IPS-18c (cell line): ENCODE results near the gene SPACA7.

Experiments used
- H3K4me3 ChIP-seq: 2 replicates; pipeline ENCODE4 v1.7.0; 2013; ENCODE audit warnings: low read depth, mild to moderate bottlenecking, low read length, moderate library complexity; ENCODE audit not compliant: insufficient read depth
- H3K9me3 ChIP-seq: one replicate; pipeline ENCODE4 v1.6.1; 2013; ENCODE audit warnings: mild to moderate bottlenecking, low read length, moderate library complexity; ENCODE audit not compliant: control insufficient read depth, insufficient read depth

The SPACA7 gene

DNA sequence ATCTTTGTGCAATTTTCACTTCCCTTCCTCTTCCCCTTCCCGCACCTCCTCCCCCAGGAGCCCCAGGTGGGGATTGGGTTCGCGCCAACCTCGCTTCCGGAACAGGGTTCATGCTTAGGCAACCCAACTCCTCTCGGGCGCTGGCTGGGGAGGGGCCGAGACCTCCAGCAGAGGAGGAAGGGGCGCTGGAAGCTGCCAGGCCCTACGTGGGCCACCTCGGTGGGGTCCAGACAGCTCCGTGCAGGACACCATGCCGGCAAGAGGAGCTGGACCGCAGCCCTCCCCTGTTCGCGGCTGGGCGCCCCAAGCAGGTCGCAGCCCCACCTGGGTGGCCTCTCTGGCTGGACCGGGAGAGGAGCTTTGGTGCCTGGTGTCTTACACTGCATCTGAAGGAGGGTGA lies 91.1 kb downstream of the SPACA7 start:
- Histone ChIP-seq H3K9me3 (no peaks in the 10 kb centered on the region), H3K4me3 (no peak overlapping the region)

DNA sequence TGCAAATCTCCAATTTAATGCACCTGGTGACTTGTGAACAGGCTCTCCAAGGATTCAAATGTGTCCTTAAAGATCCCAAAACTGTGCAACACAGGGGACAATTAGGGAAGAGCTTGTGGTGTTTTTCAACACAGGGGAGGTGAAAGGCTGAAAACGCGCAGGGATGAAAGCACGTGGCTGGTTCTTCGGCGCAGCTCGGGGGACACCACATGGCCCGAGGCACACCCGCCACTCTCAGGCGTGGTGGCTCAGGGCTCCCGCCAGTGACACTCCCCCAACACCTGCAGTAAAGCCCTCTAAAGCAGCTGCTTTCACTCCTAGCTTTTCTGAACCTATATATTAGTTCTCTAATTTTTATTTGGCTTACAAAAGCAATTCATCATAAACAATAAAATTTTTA lies 91.9 kb downstream of the SPACA7 start:
- Histone ChIP-seq H3K4me3 (no peak overlapping the region), H3K9me3 (no peaks in the 10 kb centered on the region)

DNA sequence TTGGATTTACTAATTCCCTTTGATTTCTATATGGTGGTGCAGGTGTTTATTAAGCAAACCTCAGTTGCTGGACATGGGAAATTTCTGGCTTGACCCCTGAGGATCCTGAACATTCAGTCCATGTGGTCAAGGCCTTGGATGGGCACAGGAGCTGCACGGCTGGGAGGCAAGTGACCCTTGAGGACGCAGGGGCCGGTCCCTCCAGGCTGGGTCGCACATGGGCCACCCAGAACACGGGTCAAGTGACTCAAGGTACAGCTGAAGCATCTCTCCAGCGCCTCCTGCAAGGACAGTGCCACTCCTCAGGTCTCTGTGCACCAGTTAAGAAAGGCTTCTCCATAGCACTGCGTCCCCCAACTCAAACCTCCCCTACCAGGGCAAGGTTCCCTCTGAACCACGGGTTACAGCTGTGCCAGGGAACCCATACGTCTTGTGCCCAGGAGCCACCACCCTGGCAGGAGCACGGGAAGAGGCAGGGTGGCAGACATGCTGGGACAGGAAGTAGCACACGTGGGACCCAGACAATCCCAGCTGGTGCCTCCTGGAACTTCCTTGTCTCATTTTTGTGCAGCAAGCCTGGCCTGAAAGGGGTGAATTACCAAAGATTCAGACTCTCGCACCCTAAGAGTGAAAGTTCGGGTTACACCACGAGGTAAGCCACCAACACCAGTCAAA lies 93.1 kb downstream of the SPACA7 start:
- H3K9me3 ChIP-seq, result no peaks in the 10 kb centered on the region
- H3K4me3 ChIP-seq, result no peak overlapping the region

DNA sequence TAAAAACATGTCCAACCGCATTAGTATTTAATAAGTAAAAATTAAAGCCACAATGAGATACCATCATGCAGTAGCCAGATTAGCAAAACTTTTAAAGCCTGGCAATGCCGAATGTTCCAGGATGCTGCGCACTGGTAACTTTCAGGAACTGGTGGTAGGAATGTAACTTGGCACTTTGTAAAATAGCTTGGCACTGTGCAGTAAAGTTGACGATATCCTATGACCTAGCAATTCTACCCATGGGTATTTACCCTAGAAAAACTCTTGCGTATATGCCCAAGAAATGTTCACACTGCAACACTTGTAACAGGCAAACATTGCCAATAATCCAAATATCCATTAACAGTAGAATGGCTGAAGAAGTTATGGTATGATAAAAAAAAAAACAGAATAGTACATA lies 97.7 kb downstream of the SPACA7 start:
- Histone ChIP-seq H3K9me3 (no peaks in the 10 kb centered on the region), H3K4me3 (no peak overlapping the region)

DNA sequence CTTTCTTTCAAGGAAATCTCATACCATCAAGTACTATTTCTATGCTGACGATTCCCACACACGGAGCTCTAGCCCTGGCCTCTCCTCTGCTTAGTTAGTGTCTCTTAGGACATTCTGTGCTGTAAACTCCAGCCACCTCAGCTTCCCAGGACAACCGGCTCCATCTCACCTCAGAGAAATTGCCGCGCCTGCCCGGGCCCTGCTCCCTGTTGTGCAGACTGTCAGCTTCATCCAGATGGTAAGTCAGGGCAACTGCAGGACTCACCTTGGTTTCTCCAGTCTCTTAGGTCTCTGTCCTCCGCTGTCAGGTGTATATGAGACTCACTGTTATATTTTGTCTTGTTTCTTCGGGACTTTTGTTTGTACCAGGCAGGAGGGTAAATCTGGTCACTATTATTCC lies 98.7 kb downstream of the SPACA7 start:
- Histone ChIP-seq H3K4me3 (no peak overlapping the region), H3K9me3 (no peaks in the 10 kb centered on the region)

DNA sequence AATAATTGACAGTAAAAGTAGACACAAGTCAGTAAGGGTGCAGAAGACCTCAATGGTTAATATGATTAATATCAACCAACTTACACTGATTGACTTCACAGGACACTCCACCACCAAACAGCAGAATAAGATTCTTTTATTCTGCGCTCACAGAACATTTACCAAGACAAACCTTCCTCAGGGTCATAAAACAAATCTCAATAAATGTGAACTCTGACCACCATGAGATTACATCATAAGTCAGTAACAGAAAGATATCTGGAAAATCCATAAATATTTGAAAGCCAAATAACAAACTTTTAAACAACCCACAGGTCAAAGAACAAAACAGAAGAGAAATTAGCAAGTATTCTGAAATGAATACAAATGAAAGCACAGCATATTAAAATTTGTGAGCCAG lies 99.7 kb downstream of the SPACA7 start:
- Histone ChIP-seq H3K9me3 (no peaks in the 10 kb centered on the region), H3K4me3 (no peak overlapping the region)

DNA sequence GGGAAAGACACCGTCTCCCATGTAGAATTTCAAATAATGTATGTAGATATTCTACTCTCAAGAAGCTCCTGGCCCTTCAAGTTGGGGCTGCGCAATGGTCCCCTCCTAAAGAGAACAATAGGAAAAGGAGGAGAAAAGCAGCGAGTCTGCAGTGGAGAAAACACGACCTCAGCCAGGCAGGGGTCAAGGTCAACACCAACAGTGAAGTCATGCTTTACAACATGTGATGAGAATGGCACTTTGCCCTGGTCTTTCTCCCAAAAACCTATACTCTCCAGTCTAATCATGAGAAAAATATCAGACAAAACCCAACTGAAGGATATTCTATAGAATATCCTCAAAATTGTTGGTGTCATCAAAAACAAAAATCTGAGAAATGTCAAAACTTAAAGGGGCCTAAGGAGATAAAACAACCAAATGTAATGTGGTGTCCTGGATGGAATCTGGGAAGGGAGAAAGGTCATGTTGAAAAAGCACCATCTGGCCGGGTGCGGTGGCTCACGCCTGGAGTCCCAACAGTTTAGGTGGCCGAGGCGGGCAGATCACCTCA lies 101.0 kb downstream of the SPACA7 start:
- H3K9me3 ChIP-seq, result no peaks in the 10 kb centered on the region
- H3K4me3 ChIP-seq, result no peak overlapping the region

DNA sequence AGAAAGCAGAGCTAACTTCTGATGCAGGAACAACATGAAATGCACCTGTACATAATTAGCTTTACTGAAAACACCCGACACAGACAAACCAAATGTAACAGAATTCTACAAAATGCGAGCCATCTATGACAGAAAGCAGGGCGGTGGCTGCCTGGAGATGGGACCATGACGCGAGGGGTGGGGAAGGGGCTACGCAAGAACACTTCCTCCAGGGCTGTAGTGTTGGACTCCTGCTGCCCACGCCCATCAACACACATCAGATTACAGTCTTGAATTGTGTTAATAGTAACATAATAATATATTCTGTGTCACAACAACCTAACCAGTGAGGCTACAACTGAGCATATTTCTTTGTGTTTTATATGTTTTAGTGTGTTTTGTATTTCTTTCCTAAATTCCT lies 103.2 kb downstream of the SPACA7 start:
- Histone ChIP-seq H3K9me3 (no peaks in the 10 kb centered on the region), H3K4me3 (no peak overlapping the region)

DNA sequence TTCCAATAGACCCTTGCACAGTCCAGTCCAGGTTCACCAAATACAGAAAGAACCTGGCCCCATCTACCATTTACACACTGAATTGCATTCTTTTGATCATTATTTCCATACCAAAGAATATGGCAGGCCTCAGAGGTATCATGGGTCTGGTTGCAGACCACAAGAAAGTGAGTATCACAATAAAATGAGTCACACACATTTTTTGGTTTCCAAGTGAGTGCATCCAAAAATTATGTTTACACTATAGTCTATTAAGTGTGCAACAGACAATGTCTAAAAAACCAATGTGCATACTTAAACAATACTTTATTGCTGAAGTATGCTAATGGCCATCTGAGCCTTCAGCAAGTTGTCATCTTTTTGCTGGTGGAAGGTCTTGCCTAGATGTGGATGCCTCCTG lies 105.3 kb downstream of the SPACA7 start:
- Histone ChIP-seq H3K9me3 (no peaks in the 10 kb centered on the region), H3K4me3 (no peak overlapping the region)

DNA sequence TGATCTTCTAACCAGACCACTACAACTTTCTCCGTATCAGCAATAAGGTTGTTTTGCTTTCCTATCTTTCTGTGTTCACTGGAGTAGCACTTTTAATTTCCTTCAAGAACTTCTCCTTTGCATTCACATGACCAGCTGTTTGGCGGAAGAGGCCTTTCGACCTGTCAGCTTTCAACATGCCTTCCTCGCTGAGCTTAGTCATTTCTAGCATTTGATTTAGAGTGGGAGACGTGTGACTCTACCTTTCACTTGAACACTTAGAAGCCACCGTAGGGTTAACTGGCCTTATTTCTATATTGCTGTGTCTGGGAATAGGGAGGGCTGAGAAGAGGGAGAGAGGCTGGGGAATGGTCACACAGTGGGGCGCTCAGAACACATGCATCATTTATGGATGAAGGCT lies 107.1 kb downstream of the SPACA7 start:
- Histone ChIP-seq H3K9me3 (no peaks in the 10 kb centered on the region), H3K4me3 (no peak overlapping the region)
